DMS153 treated with DMSO at 0.1 percent for 48 hours (cell line): Measurements from ENCODE around the gene RAPGEF4.

Experiments used
- DNase-seq: peaks from one replicate; lab custom pipeline; 2025; ENCODE audit not compliant: unreplicated experiment; lab: John Stamatoyannopoulos, UW

The RAPGEF4 gene

GRCh38 chr2:172856606-172857005 is 121.0 kb downstream of the RAPGEF4 start:
- no peak for DNase-seq

- DNase-seq = no peak
These were observed 122.8 kb downstream of the RAPGEF4 start for GRCh38 chr2:172858473-172858745.

GRCh38 chr2:172859581-172860335 is 124.1 kb downstream of the RAPGEF4 start:
- DNase-seq = peak; percentile 53

- DNase-seq = no peak
These were observed 124.7 kb downstream of the RAPGEF4 start for GRCh38 chr2:172860336-172860707.

GRCh38 chr2:172861098-172861497 is 125.5 kb downstream of the RAPGEF4 start:
- no peak for DNase-seq

GRCh38 chr2:172861656-172862476 is 126.2 kb downstream of the RAPGEF4 start:
- DNase-seq = no peak

GRCh38 chr2:172863341-172863740 is 127.7 kb downstream of the RAPGEF4 start:
- no peak for DNase-seq

GRCh38 chr2:172864182-172864581 is 128.5 kb downstream of the RAPGEF4 start:
- peak; percentile 31 for DNase-seq

GRCh38 chr2:172865422-172865821 is 129.8 kb downstream of the RAPGEF4 start:
- no peak for DNase-seq

GRCh38 chr2:172869861-172870260 is 134.2 kb downstream of the RAPGEF4 start:
- no peak for DNase-seq

- DNase-seq = no peak
These were observed 134.8 kb downstream of the RAPGEF4 start for GRCh38 chr2:172870396-172870795.

- no peak for DNase-seq
These were observed 142.2 kb downstream of the RAPGEF4 start for GRCh38 chr2:172877826-172878225.

GRCh38 chr2:172878260-172878659 is 142.6 kb downstream of the RAPGEF4 start:
- no peak for DNase-seq

GRCh38 chr2:172884336-172884735 is 148.7 kb downstream of the RAPGEF4 start:
- no peak for DNase-seq

GRCh38 chr2:172885996-172886395 is 150.4 kb downstream of the RAPGEF4 start:
- DNase-seq = no peak

- DNase-seq = no peak
These were observed 151.6 kb downstream of the RAPGEF4 start for GRCh38 chr2:172887280-172887679.

GRCh38 chr2:172888714-172889669 is 153.3 kb downstream of the RAPGEF4 start:
- DNase-seq = peak; percentile 65

GRCh38 chr2:172889768-172890430 is 154.3 kb downstream of the RAPGEF4 start:
- no peak for DNase-seq

GRCh38 chr2:172893111-172893510 is 157.5 kb downstream of the RAPGEF4 start:
- no peak for DNase-seq

GRCh38 chr2:172893671-172894070 is 158.0 kb downstream of the RAPGEF4 start:
- DNase-seq = no peak
